ENCODE data around the gene SIN3B.
A peak's percentile ranks its signal among the peaks of the same experiment; 100 is the strongest.

SIN3B gene

DNA sequence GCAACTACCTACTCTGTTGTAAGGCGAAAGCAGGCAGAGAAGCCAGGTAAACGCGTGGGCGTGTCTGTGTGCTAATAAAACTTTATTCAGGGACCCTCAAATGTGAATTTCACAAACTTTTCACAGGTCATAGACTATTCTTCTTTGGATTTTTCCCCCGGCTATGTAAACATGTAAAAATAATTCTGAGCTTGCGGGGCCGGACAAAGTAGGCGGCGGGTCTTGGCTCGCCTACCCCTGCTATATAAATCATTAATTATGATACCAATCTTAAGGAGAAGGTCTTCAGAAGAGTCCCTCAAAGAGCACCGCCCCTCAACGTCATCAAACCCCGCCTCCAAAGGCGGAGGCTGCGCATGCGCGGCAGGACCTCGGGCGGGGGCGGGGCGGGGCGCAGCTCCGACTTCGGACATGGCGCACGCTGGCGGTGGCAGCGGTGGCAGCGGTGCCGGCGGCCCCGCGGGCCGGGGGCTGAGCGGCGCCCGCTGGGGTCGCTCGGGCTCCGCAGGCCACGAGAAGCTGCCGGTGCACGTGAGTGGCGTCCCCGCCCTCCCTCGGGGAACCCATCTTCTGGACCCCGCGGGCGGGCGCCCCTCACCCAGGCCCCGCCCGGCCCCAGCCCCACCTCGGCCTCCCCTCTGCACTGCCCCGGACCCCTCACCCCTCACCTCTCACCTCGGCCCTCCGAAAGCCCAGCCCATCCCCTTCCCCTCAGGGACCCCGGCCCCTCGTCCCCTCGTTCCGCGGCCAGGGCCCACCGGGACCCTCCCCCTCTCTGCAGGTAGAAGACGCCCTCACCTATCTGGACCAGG is at the start of gene SIN3B:
Gene SIN3B (plus strand): TSS at position 389 of the 812 bp plus-strand sequence. CDS start 23 bp downstream, at position 412.
- Histone ChIP-seq H3K4me2 (peak within 1 kb of the TSS; percentile 97), H3K4me3 (peak within 1 kb of the TSS; percentile 91), H3K27me3 (no peaks in the 10 kb centered on the region)

DNA sequence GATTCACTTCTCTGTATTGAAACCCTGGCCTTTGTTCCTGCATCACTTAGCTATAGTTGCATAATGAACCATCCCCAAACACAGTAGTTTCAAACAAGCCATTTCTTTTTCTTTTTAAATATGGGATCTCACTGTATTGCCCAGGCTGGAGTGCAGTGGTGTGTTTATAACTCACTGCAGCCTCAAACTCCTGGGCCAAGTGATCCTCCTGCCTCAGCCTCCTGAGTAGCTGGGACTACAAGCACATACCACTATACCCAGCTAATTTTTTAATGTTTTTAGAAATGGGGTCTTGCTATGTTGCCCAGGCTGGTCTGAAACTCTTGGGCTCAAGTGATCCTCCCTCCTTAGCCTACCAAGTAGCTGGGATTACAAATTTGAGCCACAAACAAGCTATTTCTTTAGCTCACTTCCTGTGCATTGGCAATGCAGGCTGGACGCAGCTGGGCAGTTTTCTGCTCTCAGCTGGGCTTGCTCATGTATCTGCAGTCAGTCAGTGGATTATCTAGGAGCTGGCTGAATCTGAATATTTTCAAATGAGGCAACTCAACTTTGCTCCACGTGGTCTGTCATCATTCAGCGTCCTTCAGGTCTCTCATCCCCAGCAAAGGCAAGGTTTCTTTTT is 49.5 kb upstream of the SIN3B start:
- H3K4me3 ChIP-seq = no peak overlapping the region

More for the DNA sequence above, at the start of gene SIN3B:
- H3K27ac ChIP-seq = peak within 1 kb of the TSS; percentile 77
- TF ChIP-seq Cebpa-rat (IDR thresholded peaks at IDR 0.05) = no peak
- peaks cover 39% of the 10 kb centered on the region for H3K36me3 ChIP-seq
- H3K9me3 ChIP-seq = no peaks in the 10 kb centered on the region
- peaks cover 47% of the 10 kb centered on the region for H3K4me1 ChIP-seq
- peak within 1 kb of the TSS; percentile 90 for H3K9ac ChIP-seq
- H4K20me1 ChIP-seq = peaks cover 22% of the 10 kb centered on the region

GRCh38 chr19:16782719-16783118 is 46.5 kb upstream of the SIN3B start:
- peaks cover 16% of the 10 kb centered on the region; the same call in 1 of the 2 replicates for H3K4me1 ChIP-seq
- H3K9me3 ChIP-seq = no peaks in the 10 kb centered on the region
- no peak overlapping the region for H3K4me3 ChIP-seq
- TF ChIP-seq Cebpa-rat (IDR thresholded peaks at IDR 0.05) = no peak
- H3K27me3 ChIP-seq = no peaks in the 10 kb centered on the region
- H3K9ac ChIP-seq = no peak overlapping the region
- H3K36me3 ChIP-seq = no peaks in the 10 kb centered on the region
- H4K20me1 ChIP-seq = no peaks in the 10 kb centered on the region
- H3K27ac ChIP-seq = no peak overlapping the region
- no peak overlapping the region for H3K4me2 ChIP-seq

More for the DNA sequence above, 49.5 kb upstream of the SIN3B start:
- TF ChIP-seq Cebpa-rat (IDR thresholded peaks at IDR 0.05) = no peak
- H3K4me1 ChIP-seq = peaks cover 16% of the 10 kb centered on the region; the same call in 1 of the 2 replicates
- no peaks in the 10 kb centered on the region for H4K20me1 ChIP-seq
- H3K4me2 ChIP-seq = no peak overlapping the region
- H3K36me3 ChIP-seq = no peaks in the 10 kb centered on the region
- H3K27me3 ChIP-seq = no peaks in the 10 kb centered on the region
- no peak overlapping the region for H3K9ac ChIP-seq
- no peaks in the 10 kb centered on the region for H3K9me3 ChIP-seq
- H3K27ac ChIP-seq = no peak overlapping the region

DNA sequence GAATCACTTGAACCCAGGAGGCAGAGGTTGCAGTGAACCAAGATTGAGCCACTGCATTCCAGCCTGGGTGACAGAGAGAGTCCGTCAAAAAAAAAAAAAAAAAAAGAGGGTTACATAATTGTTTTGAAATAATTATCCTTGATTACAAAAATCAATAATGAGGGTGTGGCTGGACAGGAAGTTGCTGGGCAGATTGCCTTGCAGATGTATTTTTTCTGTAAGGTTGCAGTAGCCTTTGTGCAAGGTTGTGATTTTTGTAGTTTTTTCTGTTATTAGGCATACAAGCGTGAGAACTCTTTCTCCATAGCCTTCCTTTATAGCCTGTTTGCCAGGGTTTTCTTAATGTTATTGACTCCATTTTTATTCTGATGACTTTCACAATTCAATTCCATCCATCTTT is 40.7 kb upstream of the SIN3B start:
- Histone ChIP-seq H3K27ac (no peak overlapping the region), H3K36me3 (no peaks in the 10 kb centered on the region), H3K4me1 (peaks cover 26% of the 10 kb centered on the region), H3K27me3 (no peaks in the 10 kb centered on the region), H3K9ac (no peak overlapping the region), H3K4me3 (no peak overlapping the region), H3K4me2 (no peak overlapping the region), H3K9me3 (peaks cover 32% of the 10 kb centered on the region), H4K20me1 (no peaks in the 10 kb centered on the region)
- no peak for TF ChIP-seq Cebpa-rat (IDR thresholded peaks at IDR 0.05)

DNA sequence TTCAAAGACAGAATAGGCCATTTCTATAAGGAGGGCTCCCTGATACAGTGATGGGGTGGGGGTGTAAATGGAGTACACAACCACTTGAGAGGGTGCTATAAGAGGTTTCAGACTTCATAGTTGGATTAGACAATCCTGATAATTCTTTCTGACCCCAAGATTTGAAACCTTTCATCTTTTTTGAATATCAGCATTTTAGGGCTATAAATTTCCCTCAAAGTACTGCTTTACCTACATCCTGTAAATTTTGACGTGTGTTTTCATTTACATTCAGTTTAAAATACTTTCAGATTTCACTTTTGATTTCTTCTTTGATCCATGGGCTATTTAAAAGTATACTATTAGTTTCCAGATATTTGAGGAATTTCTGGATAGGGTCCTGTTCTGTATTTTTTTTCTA is 40.0 kb upstream of the SIN3B start:
- Histone ChIP-seq H3K9ac (no peak overlapping the region), H3K4me3 (no peak overlapping the region), H3K36me3 (no peaks in the 10 kb centered on the region), H3K9me3 (peaks cover 39% of the 10 kb centered on the region), H4K20me1 (no peaks in the 10 kb centered on the region), H3K27ac (no peak overlapping the region), H3K27me3 (no peaks in the 10 kb centered on the region), H3K4me2 (no peak overlapping the region), H3K4me1 (peaks cover 28% of the 10 kb centered on the region)
- no peak for TF ChIP-seq Cebpa-rat (IDR thresholded peaks at IDR 0.05)

DNA sequence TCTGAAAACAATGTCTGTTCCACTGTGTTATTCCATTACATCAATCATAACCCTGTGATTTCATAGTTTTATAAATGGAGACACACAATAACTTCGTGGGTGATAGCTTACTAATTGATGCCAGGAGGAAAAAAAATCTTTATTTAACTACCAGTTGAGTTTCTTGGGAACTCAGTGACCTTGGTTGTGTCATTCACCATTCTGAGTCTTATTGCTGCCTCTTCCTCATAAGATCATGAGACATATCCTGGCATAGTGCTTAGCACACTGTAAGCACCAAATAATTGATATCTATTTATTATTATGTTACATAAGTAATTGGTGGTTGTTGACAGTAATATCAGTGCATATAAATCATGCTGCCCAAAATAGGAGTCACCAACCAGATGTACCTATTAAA is 39.1 kb upstream of the SIN3B start:
- Histone ChIP-seq H4K20me1 (no peaks in the 10 kb centered on the region), H3K36me3 (0 out of 2 replicates have a peak, but pooled peaks cover 4% of the 10 kb centered on the region), H3K27ac (no peak overlapping the region), H3K9ac (no peak overlapping the region), H3K27me3 (no peaks in the 10 kb centered on the region), H3K4me2 (no peak overlapping the region), H3K9me3 (peaks cover 48% of the 10 kb centered on the region), H3K4me1 (peaks cover 28% of the 10 kb centered on the region), H3K4me3 (no peak overlapping the region)
- no peak for TF ChIP-seq Cebpa-rat (IDR thresholded peaks at IDR 0.05)

GRCh38 chr19:16791942-16792341 is 37.3 kb upstream of the SIN3B start:
- H3K27me3 ChIP-seq = no peaks in the 10 kb centered on the region
- peaks cover 28% of the 10 kb centered on the region for H3K4me1 ChIP-seq
- peak overlapping the region; percentile 58 for H3K27ac ChIP-seq
- H3K4me2 ChIP-seq = peak overlapping the region; percentile 64
- peak; percentile 59; the same call in 1 of the 2 replicates for TF ChIP-seq Cebpa-rat (IDR thresholded peaks at IDR 0.05)
- peaks cover 16% of the 10 kb centered on the region; the same call in 1 of the 2 replicates for H3K36me3 ChIP-seq
- peaks cover 66% of the 10 kb centered on the region for H3K9me3 ChIP-seq
- H3K4me3 ChIP-seq = no peak overlapping the region
- H4K20me1 ChIP-seq = no peaks in the 10 kb centered on the region
- H3K9ac ChIP-seq = no peak overlapping the region

GRCh38 chr19:16794456-16795441 is 34.4 kb upstream of the SIN3B start:
- Histone ChIP-seq H3K4me3 (no peak overlapping the region), H4K20me1 (no peaks in the 10 kb centered on the region), H3K9ac (no peak overlapping the region), H3K4me2 (no peak overlapping the region), H3K4me1 (peaks cover 28% of the 10 kb centered on the region), H3K9me3 (peaks cover 60% of the 10 kb centered on the region), H3K27ac (no peak overlapping the region), H3K27me3 (no peaks in the 10 kb centered on the region), H3K36me3 (peaks cover 16% of the 10 kb centered on the region; the same call in 1 of the 2 replicates)
- TF ChIP-seq Cebpa-rat (IDR thresholded peaks at IDR 0.05) = no peak

GRCh38 chr19:16795731-16796130 is 33.5 kb upstream of the SIN3B start:
- Histone ChIP-seq H3K4me3 (0 out of 2 replicates have a peak overlapping the region, but pooled peaks have one; percentile 8), H3K9ac (no peak overlapping the region), H3K36me3 (peaks cover 16% of the 10 kb centered on the region; the same call in 1 of the 2 replicates), H3K4me2 (no peak overlapping the region), H3K27ac (no peak overlapping the region), H3K27me3 (no peaks in the 10 kb centered on the region), H3K4me1 (peaks cover 33% of the 10 kb centered on the region), H3K9me3 (peaks cover 53% of the 10 kb centered on the region), H4K20me1 (no peaks in the 10 kb centered on the region)
- TF ChIP-seq Cebpa-rat (IDR thresholded peaks at IDR 0.05) = no peak

Measured in BLaER1 (cell line).